Measurements from ENCODE around the gene CBFA2T3.

DNA sequence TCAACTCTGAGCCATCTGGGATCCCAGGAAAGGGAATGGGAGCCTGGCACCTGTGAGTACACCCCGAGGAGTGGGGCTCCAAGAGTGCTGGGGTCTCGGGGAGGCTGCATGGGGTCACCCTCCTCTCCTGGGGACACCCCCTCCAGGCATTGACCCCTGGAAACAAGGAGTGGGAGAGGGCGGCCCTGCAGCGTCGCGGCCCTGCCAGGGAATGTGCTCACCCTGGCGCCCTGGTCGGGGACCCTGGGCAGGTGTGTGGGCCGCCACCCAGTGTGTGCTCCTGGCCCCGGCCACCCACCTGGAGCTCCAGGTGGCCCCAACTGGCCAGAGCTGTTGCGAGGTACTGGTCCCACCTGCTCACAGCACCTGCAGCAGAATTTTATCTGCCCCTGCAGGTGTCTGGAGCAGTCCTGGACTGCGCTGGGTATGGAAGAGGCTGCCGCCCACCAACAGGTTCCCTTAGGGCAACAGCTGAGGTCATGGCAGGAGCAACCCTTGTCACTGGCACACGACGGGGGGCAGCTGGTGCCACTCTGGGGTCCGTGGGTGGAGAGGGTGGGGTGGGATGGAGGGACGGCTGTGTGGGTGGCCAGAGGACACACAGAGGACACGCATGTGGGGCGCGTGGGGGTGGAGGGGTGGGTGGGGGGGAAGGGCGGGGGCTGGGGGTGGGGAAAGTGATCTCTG lies 105.1 kb downstream of the CBFA2T3 start:
- TF ChIP-seq ZNF274 (IDR thresholded peaks at IDR 0.05; ENCODE audit: low read depth, low read length) (no peak), YY1 (IDR thresholded peaks at IDR 0.05; ENCODE audit: insufficient read depth, insufficient read length) (no peak)
